ENCODE data around the gene KRTAP9-9.
"Not testable (repeated sequence)": the region's sequence is repeated elsewhere in the genome, so short reads cannot be mapped to it uniquely, and the experiment has no call there.

KRTAP9-9 gene

GRCh38 chr17:41267711-41268110 is 12.5 kb downstream of the KRTAP9-9 start:
- TF ChIP-seq MYC (IDR thresholded peaks at IDR 0.05; ENCODE audit: low read depth, low read length) (no peak), MAX (IDR thresholded peaks at IDR 0.05; ENCODE audit: low read depth, low read length) (no peak), CTCF (IDR thresholded peaks at IDR 0.05; ENCODE audit: low read depth, low read length) (no peak), POLR2A (IDR thresholded peaks at IDR 0.05; ENCODE audit: extremely low read depth, insufficient read length) (no peak)
- H3K4me3 ChIP-seq (ENCODE audit: low read depth, low read length) = no peak overlapping the region
- DNase-seq (ENCODE audit: low read depth) = no peak

GRCh38 chr17:41271323-41271722 is 16.1 kb downstream of the KRTAP9-9 start:
- not testable (repeated sequence) for DNase-seq (ENCODE audit: low read depth); H3K4me3 ChIP-seq (ENCODE audit: low read depth, low read length)

GRCh38 chr17:41271858-41272257 is 16.7 kb downstream of the KRTAP9-9 start:
- TF ChIP-seq POLR2A (IDR thresholded peaks at IDR 0.05; ENCODE audit: extremely low read depth, insufficient read length) = no peak
- no peak for TF ChIP-seq CTCF (IDR thresholded peaks at IDR 0.05; ENCODE audit: low read depth, low read length)
- no peak for TF ChIP-seq MAX (IDR thresholded peaks at IDR 0.05; ENCODE audit: low read depth, low read length)
- no peak for TF ChIP-seq MYC (IDR thresholded peaks at IDR 0.05; ENCODE audit: low read depth, low read length)
- no peak overlapping the region for H3K4me3 ChIP-seq (ENCODE audit: low read depth, low read length)
- DNase-seq (ENCODE audit: low read depth) = no peak

- not testable (repeated sequence) for H3K4me3 ChIP-seq (ENCODE audit: low read depth, low read length); DNase-seq (ENCODE audit: low read depth)
Observed at GRCh38 chr17:41275648-41276190, 20.5 kb downstream of the KRTAP9-9 start, which contains the start of gene KRTAP9-7. Gene KRTAP9-7 (plus strand): TSS chr17:41275698. CDS start chr17:41275698, 0 bp downstream.

GRCh38 chr17:41278176-41278955 is 23.2 kb downstream of the KRTAP9-9 start:
- DNase-seq (ENCODE audit: low read depth) = no peak
- no peak for TF ChIP-seq MAX (IDR thresholded peaks at IDR 0.05; ENCODE audit: low read depth, low read length)
- TF ChIP-seq CTCF (IDR thresholded peaks at IDR 0.05; ENCODE audit: low read depth, low read length) = no peak
- no peak for TF ChIP-seq POLR2A (IDR thresholded peaks at IDR 0.05; ENCODE audit: extremely low read depth, insufficient read length)
- TF ChIP-seq MYC (IDR thresholded peaks at IDR 0.05; ENCODE audit: low read depth, low read length) = no peak
- H3K4me3 ChIP-seq (ENCODE audit: low read depth, low read length) = no peak overlapping the region

- H3K4me3 ChIP-seq (ENCODE audit: low read depth, low read length) = no peak overlapping the region
- TF ChIP-seq POLR2A (IDR thresholded peaks at IDR 0.05; ENCODE audit: extremely low read depth, insufficient read length) = no peak
- no peak for TF ChIP-seq MAX (IDR thresholded peaks at IDR 0.05; ENCODE audit: low read depth, low read length)
- TF ChIP-seq MYC (IDR thresholded peaks at IDR 0.05; ENCODE audit: low read depth, low read length) = no peak
- no peak for TF ChIP-seq CTCF (IDR thresholded peaks at IDR 0.05; ENCODE audit: low read depth, low read length)
- no peak for DNase-seq (ENCODE audit: low read depth)
Observed at GRCh38 chr17:41284043-41284442, 28.9 kb downstream of the KRTAP9-9 start.

- TF ChIP-seq MAX (IDR thresholded peaks at IDR 0.05; ENCODE audit: low read depth, low read length) = no peak
- no peak for TF ChIP-seq MYC (IDR thresholded peaks at IDR 0.05; ENCODE audit: low read depth, low read length)
- no peak for TF ChIP-seq POLR2A (IDR thresholded peaks at IDR 0.05; ENCODE audit: extremely low read depth, insufficient read length)
- TF ChIP-seq CTCF (IDR thresholded peaks at IDR 0.05; ENCODE audit: low read depth, low read length) = no peak
- no peak overlapping the region for H3K4me3 ChIP-seq (ENCODE audit: low read depth, low read length)
- DNase-seq (ENCODE audit: low read depth) = peak; percentile 19
Observed at GRCh38 chr17:41284546-41284945, 29.4 kb downstream of the KRTAP9-9 start.

Measured in NB4 (cell line).